NCI-H2196 (cell line): ENCODE data around the gene ASPSCR1.

Source experiments
- DNase-seq: peaks from one replicate; lab custom pipeline; 2025; ENCODE audit not compliant: unreplicated experiment; lab: John Stamatoyannopoulos, UW

Gene ASPSCR1

GRCh38 chr17:82009413-82009812 is 32.0 kb downstream of the ASPSCR1 start:
- DNase-seq, result no peak

GRCh38 chr17:82010575-82011525 is 33.4 kb downstream of the ASPSCR1 start:
- no peak for DNase-seq

- DNase-seq, result no peak
These were observed 34.3 kb downstream of the ASPSCR1 start for GRCh38 chr17:82011617-82012187.

- no peak for DNase-seq
These were observed 34.8 kb downstream of the ASPSCR1 start for GRCh38 chr17:82012261-82012639.

- DNase-seq, result peak; percentile 64
These were observed 35.3 kb downstream of the ASPSCR1 start for GRCh38 chr17:82012640-82013295.

- DNase-seq, result no peak
These were observed 35.9 kb downstream of the ASPSCR1 start for GRCh38 chr17:82013341-82013740.

GRCh38 chr17:82013772-82014321 is 36.4 kb downstream of the ASPSCR1 start:
- no peak for DNase-seq

GRCh38 chr17:82014432-82014831 is 37.0 kb downstream of the ASPSCR1 start:
- no peak for DNase-seq

GRCh38 chr17:82014971-82015310 is 37.5 kb downstream of the ASPSCR1 start:
- DNase-seq, result no peak

GRCh38 chr17:82015311-82015971 is 38.0 kb downstream of the ASPSCR1 start:
- DNase-seq, result no peak

- DNase-seq, result no peak
These were observed 38.8 kb downstream of the ASPSCR1 start for GRCh38 chr17:82016061-82016874.

- no peak for DNase-seq
These were observed 39.5 kb downstream of the ASPSCR1 start for GRCh38 chr17:82016875-82017459.

- no peak for DNase-seq
These were observed 40.3 kb downstream of the ASPSCR1 start for GRCh38 chr17:82017612-82018151.

GRCh38 chr17:82018152-82018988 is 40.9 kb downstream of the ASPSCR1 start:
- peak; percentile 61 for DNase-seq

GRCh38 chr17:82018989-82019689 is 41.7 kb downstream of the ASPSCR1 start:
- DNase-seq, result no peak

GRCh38 chr17:82019690-82020571 is 42.5 kb downstream of the ASPSCR1 start:
- peak; percentile 82 for DNase-seq

GRCh38 chr17:82020572-82021106 is 43.2 kb downstream of the ASPSCR1 start:
- DNase-seq, result no peak
